ENCODE results near the gene ACP2.
A peak's percentile ranks its signal among the peaks of the same experiment; 100 is the strongest.

Gene ACP2

GRCh38 chr11:47268448-47269001 lies 19.9 kb upstream of the ACP2 start:
- no peak for DNase-seq

GRCh38 chr11:47267876-47268275 lies 19.3 kb upstream of the ACP2 start:
- DNase-seq = no peak

- no peak for DNase-seq
Observed at GRCh38 chr11:47264521-47264920, 15.9 kb upstream of the ACP2 start.

DNA sequence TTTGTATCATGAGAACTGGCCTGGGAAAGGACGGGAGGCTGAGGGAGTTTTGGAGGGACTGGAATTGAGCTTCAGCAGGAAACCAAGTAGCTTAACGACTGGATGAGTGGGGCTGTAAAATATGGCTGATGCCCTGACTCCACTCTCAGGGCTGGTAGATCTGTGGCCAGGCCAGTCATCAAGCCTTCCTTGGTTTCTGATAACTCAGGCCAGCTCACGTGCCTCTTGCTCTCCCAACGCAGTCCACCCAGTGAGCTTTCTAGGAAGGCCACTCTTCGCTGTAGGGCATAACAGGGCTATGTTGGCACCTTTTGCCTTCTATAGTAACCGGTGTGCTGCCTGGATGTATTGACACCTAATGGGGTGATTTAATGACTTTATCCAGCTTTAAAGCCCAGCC lies 15.5 kb upstream of the ACP2 start:
- no peak for DNase-seq

DNA sequence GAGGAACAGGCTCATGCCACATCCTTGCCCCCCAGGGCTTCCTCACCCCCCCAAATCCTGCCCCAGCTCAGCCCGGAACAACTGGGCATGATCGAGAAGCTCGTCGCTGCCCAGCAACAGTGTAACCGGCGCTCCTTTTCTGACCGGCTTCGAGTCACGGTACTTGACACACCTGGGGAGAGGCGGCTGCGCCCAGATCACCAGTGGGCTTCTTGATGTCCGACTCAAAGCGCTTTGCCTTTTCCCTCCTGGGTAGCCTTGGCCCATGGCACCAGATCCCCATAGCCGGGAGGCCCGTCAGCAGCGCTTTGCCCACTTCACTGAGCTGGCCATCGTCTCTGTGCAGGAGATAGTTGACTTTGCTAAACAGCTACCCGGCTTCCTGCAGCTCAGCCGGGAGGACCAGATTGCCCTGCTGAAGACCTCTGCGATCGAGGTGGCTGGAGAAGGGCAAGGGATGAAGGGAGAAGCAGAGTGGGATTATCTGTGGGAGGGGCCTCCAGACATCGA lies 12.7 kb upstream of the ACP2 start:
- no peak for DNase-seq

DNA sequence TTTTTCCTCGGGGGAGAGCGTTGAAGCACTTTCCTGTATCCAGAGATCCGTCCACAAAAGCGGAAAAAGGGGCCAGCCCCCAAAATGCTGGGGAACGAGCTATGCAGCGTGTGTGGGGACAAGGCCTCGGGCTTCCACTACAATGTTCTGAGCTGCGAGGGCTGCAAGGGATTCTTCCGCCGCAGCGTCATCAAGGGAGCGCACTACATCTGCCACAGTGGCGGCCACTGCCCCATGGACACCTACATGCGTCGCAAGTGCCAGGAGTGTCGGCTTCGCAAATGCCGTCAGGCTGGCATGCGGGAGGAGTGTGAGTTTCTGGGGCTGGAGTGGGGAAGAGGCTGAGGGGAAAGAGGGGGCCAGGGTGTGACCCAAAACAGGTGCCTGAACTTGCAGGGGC lies 11.8 kb upstream of the ACP2 start:
- DNase-seq = no peak

- DNase-seq = peak; percentile 18
Observed at GRCh38 chr11:47259232-47259977, 10.8 kb upstream of the ACP2 start.

DNA sequence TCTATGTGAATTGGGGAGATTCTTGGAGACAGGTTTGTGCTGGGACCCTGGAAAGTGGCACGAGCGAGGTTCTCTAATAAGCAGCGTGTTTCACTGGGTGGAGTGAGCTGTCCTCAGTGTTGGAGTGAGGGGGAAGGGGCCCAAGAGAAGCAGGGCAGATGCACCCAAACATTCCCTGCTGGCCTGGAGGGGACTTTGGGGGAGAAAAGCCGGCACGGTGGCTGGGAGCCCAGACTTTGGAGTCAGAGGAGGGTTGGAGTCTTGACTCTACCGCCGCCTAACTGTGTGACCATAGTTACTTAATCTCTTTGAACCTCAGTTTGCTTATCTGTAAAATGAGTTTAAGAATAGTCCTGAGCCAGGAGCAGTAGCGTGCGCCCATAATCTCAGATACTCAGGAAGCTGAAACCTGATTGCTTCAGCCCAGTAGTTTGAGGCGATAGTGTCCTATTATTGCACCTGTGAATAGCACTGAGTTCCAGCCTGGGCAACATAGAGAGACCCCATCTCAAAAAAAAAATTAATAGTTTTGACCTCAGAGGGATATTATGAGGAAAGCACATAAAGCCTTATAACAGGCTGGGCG lies 9.8 kb upstream of the ACP2 start:
- no peak for DNase-seq

- DNase-seq = no peak
Observed at GRCh38 chr11:47257517-47258316, 9.1 kb upstream of the ACP2 start, which contains the start of gene NR1H3. Gene NR1H3 (plus strand): TSS chr11:47257996. CDS start chr11:47259217, 1,221 bp downstream.

GRCh38 chr11:47257177-47257516 lies 8.5 kb upstream of the ACP2 start:
- DNase-seq = no peak

DNA sequence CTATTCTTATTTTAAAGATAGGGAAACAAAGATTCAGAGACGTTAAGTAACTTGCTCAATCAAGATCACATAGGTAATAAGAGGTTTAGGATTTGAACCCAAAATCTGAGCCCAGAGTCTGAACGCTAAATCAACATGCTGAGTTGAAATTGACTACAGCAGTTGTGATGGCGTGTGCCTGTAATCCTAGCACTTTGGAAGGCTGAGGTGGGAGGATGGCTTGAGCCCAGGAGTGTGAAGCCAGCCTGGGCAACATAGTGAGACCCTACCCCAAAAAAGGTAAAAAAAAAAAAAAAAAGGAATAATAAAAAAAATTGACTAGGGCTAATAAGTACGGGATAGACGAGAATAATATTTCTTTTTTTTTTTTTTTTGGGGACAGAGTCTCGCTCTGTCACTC lies 7.8 kb upstream of the ACP2 start:
- no peak for DNase-seq

DNA sequence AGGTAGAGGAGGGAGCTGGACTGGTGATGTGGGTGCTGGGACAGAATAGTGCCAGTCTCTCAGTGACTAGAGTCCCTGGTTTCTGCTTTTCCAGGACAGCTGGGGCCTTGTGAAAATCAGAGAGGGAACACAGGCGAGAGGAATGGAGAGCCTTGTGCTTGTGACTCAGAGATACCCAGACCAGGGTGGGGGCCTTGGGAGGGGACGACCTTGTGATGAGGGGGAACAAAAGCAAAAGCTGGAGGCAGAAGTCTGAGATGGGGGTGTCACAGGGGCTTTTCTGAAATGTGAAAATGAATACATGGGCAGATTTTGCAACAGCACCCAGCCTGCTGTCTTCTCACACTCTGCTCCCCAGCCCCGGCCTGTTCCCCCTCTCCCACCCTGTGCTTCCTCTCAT lies 5.8 kb upstream of the ACP2 start:
- DNase-seq = no peak

- no peak for DNase-seq
Observed at GRCh38 chr11:47253660-47254059, 5.0 kb upstream of the ACP2 start.

DNA sequence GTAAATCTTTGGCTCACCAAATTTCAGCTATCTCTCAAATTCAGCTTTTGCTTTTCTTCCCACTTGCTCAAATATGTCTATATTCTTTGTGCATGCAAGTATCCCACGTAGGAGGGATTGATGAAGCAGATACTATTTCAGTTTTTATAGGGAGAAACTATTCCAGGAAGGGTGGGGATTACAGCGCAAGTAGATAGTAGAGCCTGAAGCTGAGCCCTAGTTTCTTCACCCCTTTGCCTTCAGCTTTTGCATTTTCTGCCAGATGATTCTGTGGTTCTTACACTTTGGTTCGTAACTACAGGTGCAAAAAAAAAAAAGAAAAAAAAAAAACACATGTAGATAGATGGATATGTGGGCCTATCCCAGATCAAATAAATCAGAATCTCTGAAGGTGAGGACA lies 3.1 kb upstream of the ACP2 start:
- no peak for DNase-seq

GRCh38 chr11:47249378-47249715 lies 733 bp upstream of the ACP2 start:
- DNase-seq = no peak

DNA sequence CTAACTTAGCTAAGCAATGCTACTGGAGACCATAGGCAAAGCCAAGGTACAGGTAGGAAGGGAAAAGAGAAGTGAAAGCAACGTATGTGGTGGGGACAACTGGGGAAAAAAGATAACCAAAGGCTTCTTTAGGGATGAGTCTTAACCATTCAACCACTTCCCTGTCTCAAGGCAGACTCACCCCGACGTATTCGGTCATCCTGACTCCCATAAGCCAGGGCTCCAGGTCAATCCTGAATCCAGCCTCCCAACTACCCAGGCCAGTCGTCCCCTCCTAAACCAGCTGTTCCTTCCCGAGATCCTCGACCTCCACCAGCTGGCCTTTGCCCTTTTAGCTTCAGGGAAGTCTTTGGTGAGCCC lies 330 bp downstream of the ACP2 start:
- DNase-seq = no peak

- DNase-seq = no peak
Observed at GRCh38 chr11:47247502-47247901, 1.1 kb downstream of the ACP2 start.

DNA sequence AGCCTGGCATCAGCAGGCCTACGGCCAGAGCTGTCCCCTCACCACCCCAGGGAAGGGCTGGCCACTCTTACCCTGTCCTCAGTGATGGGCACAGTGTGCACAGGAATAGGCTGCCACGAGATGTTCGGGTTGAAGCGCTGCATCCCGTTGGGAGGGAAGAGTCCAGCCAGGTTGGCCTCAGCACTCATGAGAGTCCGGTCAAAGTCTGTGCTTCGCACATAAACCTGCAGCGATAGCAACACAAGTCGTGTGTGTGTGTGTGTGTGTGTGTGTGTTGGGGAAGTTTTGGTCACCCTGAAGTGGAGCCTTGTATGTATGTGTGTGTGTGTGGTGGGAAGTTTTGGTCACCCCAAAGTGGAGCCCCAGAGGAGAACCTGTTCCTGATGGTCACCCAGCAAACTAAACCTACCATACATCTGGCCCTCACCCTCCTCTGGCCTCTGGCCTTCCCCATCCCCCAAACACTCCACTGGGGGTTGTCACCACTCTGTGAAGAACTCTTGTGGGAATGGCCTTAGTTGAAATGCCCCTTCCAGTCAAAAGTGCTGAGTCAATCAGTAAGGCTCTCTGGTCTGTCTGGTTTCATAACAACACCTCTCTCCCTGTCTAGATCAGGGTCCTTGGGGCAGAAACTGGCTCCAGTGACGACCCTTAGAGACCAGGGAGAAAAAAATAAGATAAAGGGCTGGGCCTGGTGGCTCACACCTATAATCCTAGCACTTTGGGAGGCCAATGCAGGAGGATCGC lies 2.8 kb downstream of the ACP2 start:
- no peak for DNase-seq

- DNase-seq = no peak
Observed at GRCh38 chr11:47244448-47245350, 3.9 kb downstream of the ACP2 start.

DNA sequence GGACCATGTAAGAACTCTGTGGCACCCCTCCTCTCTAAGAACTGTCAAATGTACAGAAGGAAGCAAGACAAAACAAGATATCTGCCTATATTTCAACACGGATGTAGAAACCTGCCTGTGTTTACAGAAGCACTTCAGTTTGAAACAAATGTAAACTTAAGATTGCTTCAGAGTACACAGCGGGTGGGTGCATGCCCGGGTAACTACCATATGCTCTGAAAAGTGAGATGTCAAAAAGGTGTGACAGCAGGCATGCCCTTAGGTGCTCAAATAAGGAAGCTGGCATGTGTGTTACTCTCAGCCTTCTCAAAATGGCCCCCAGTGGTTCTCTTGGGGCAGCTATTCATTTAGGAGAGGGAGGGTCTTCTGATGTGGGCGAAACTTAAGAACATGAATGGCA lies 5.2 kb downstream of the ACP2 start:
- DNase-seq = no peak

DNA sequence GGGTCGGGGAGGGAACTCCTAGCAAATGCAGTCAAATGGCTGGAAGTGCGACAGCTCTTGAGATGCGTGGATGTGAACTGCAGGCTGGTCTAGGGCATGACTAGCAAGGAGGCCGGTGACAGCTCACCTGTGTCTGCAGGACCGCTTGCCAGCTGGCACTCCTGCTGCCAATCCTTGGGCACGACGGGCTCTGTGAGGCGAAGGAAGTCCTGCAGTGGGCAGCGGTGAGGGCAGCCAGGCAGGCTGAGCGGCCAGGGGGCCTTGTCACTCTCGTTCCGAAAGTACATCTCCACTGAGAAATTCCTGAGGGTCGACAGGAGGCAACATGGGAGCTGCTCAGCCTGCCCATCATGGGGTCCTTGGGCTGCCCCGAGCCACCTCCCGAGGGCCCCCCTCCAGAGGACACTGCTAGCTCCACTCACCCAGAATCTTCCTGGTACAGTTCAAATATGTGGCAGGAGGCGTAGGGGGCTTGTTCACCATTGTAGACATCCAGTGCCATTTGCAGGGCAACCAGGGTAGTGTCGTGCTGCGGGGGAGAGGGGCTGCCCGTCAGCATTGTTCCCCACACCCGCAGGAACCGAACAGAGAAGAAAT lies 5.9 kb downstream of the ACP2 start:
- DNase-seq = no peak
